Cardiac septum (tissue), 1 donor: ENCODE measurements around the gene FBXO21. TPM values are rescaled to one million over a fixed set of nuclear protein-coding genes. Genes with fewer than 3 reads are reported as not detected.

ENCODE experiments used
- DNase-seq: peaks from one replicate; pipeline ENCODE4 v3.0.0-alpha.2; 2020; ENCODE audit warnings: low spot score
- intact Hi-C: fragments of 100-400 bp; cut with DNase I; formaldehyde crosslinking; loops from one replicate; pipeline ENCODE4 v1.14.0; 2022
- total RNA-seq: library from RNA; stranded (reverse); fragmentation: NEBNext Ultra II Directional; extraction: Animal tissue kit (Norgen Biotek cat#: 25700); gene quantifications from one replicate; pipeline ENCODE4 v1.2.1, GENCODE V29; 2021
- donor health status: DM: no; HTN: no; CAD: no.

Gene FBXO21
- total RNA-seq, 1 donor from 2014 or later = 51.9 TPM

DNA sequence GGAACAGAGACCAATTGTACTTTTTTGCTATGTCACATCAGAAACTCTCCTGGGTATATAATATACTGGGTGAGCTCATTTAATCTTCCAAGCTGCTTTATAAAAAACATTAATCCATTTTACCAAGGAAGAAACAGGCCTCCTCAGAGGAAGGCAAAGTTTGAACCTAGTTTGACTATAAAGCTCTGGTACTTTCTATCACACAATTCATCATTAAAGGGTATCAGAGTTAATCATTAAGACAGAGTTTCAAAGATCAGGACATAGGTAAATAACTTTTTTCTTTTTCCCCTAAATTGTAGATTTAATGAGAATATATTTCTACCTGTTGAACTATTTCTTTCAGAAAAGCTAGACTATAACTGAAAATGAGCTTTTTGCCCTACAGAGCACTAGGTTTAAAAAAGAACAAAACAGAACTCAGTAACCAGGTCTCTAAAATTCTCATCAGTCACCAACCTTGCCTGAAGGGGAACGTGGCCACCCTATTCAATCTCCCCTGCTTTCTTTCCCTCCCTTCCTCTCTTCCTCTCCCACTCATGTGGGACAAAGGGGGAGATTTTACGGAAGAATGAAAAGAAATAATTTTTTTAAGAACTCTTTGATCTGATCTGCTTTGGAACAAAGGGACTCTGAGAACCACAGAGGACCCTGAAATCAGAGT, 18.6 kb downstream of the FBXO21 start:
- DNase-seq = no peak
- intact Hi-C loops = no loop called here

DNA sequence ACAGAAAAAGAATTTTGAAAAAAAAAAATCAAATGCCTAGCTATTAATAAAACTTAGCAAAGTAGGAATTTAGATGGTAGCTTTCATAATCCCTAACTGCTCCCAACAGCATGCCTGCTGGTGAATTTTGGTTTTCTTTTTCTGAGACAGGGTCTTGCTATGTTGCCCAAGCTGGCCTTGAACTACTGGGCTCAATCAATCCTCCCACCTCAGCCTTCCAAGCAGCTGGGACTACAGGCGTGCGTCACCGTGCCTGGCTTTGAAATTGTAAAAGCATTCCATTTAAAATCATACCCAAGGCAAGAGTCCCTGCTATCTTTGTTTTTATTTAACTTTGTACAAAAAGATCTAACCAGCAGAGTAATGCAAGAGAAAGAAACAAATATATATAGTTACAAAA, 20.7 kb downstream of the FBXO21 start:
- intact Hi-C loops = no loop called here
- DNase-seq = no peak

DNA sequence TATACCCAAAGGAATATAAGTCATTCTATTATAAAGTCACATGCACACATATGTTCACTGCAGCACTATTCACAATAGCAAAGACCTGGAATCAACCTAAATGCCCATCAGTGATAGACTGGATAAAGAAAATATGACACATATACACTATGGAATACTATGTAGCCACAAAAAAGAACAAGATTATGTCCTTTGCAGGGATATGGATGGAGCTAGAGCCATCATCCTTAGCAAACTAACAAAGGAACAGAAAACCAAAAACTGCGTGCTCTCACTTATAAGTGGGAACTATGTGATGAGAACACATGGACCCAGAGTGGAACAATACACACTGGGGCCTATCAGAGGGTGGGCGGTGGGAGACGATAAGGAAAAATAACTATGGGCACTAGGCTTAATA, 21.3 kb downstream of the FBXO21 start:
- no peak for DNase-seq
- intact Hi-C loops = no loop called here

- intact Hi-C loops = no loop called here
- DNase-seq = no peak
Observed at GRCh38 chr12:117167769-117168168, 22.5 kb downstream of the FBXO21 start.

DNA sequence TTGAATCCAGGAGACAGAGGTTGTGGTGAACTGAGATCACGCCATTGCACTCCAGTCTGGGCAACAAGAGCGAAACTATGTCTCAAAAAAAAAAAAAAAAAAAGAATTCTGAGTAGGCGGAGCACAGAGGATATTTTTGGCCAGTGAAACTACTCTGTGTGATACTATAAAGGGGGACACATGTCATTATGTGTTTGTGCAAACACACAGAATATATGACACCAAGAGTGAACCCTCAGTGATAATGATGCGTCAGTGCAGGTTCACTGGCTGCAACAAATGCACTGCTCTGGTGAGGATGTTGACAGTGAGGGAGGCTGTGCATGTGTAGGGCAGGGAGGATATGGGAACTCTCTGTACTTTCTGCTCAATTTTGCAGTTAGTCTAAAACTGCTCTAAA, 24.2 kb downstream of the FBXO21 start:
- DNase-seq = no peak
- intact Hi-C loops = no loop called here

DNA sequence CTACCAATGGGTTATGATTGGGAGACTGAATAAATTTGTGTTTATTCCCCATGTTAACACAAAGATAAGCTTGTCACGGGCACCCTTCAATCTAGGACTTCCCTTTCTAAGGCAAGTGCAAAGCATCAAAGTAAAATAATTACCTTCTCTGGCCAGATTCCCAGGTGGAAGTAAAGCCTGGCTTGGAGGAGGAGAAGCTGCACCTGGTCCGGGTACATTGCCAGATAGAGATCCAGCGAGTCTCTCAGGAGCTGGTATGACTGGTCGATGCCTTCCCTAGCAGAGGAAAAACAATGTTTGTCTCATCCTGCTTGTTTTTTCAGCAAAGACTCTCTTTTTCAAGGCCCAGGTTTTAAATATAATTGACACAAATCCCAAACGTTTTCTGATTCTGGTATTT, 24.9 kb downstream of the FBXO21 start:
- intact Hi-C loops = no loop called here

DNA sequence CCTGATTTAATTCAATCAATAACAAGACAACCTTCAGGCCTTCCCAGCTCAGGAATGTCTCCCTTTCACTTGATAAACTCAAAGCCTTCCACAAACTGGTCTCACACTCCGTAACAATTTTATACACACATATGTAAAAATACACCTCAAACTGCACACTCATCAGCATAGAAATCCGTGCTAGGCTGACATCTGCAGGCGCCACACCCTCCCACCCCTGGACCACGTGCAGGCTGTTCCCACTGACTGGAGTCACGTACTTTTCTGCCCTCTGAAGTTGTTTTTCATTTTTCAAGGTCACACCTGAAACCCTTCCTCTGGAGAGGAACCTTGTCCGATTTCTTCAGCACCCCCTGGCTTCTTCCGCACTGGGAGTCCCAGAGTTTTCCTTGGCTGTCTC, 27.6 kb downstream of the FBXO21 start:
- intact Hi-C loops = no loop called here
- DNase-seq = no peak

More for the DNA sequence above, 24.9 kb downstream of the FBXO21 start:
- DNase-seq = no peak

DNA sequence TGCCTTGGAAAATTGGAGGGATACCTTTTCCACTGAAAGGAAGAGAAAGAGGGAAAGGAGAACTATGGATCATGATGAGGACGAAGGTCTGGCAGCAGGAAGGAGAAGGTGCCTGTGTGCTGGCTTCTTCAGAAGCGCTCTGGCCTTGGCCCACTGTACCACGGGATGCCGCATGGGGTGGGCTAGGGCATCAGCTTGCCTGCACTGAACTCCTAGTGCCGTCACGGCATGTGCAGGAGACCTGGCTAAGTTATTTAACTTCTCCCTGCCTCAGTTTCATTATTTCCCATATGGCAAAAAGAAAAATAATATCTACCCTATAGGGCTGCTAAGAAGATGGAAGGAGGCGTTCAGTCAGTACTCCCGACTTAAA, 28.1 kb downstream of the FBXO21 start:
- intact Hi-C loops = no loop called here
- no peak for DNase-seq

DNA sequence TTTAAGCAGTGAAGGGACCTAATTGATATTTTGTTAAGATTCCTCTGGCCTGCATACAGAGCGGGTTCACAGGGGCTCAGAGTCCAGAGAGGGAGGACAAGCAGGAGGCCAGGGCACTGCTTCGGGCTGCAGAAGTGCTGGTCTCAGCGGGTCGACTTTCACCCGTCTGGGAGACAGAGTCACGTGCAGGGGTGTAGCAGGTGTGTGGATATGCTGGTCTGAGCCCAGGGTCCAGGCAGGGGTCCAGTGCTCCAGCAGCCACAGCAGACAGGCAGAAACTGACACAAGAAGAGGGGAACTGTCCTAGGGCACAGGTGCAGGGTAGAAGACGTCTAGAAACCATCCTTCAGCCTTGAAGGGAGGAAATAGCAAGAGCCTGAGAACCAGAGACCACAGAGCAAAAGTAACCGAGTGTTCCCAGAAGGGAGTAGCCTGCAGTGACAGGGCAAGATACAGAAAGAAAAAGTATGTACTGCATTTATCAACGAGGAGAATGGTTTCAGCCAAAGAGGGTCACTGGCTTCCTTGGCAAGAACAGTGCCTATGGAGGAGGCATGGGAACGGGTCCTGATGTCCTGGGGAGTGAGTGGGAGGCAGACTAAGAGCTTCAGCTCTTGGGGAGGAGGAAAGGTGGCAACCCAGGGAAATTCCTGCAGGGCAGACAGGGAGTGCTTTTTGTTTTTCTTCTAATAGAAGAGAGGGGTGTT, 28.7 kb downstream of the FBXO21 start:
- intact Hi-C loops = no loop called here
- DNase-seq = no peak

GRCh38 chr12:117159674-117160073, 30.6 kb downstream of the FBXO21 start:
- DNase-seq = no peak
- intact Hi-C loops = no loop called here

- DNase-seq = no peak
- intact Hi-C loops = no loop called here
Observed at GRCh38 chr12:117158911-117159553, 31.2 kb downstream of the FBXO21 start.

DNA sequence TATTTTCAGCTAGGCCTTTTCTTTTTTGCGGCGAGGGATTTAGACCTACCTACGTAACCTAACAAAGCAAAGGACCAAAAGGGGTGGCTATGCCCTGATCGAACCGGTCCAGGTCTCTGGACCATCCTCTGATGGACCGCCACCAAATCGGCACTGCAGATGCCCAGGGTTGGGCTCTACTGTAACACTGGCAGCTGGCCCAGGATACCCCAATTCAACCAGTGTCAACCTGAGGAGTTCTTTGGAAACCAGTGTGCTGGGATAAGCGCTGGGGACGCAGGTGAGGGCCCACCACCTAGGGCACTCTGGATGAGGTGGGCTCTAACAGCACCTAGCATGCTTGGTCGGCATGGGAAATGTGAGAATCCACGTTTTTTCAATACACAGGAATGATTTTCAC, 32.2 kb downstream of the FBXO21 start:
- no peak for DNase-seq
- intact Hi-C loops = no loop called here

- intact Hi-C loops = no loop called here
- no peak for DNase-seq
Observed at GRCh38 chr12:117155278-117156060, 34.8 kb downstream of the FBXO21 start.

DNA sequence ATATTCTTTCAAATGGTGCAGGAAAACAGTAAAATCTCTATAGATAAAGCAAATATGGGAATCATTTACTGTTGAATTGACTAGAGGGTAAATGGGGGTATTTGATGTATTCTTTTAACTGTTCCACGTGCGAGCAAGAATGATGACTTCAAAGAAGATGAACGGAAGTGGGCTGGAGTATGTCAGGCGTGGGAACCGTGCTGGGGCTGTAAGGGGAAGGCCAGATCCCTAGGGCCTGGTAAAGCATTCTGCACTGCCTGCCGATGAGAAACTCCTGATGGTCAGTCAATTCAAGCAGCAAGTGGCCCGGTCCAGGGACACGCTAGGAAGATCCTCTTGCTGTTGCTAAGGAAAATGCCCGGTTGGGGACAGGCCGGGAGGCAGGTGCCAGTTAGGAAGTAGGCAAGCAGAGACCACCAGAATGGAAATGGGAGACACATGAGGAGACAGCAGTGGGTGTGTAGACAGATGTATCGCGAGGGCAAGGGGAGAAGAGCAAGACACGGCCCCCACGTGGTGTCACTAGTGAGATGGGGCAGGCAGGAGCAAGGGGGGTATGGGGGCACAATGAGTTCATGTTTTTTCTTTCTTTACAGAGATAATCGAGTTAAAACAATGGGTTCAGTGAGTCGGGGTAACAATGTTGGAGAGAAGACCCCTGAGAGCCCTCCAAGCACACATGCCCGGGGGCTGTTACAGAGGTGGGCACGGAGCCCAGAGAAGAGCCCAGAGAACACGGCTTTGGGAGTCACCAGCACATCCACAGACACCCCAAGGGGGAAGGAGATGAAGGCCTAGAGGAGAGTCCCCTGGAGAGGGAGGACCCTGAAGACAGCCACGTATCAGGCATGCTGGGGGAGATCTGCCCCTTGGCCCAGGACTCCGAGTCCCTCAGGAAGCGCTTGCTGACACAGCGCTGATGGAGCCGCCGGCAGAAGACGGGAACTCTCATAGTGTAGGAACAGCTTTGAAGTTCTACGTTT, 37.2 kb downstream of the FBXO21 start:
- intact Hi-C loops = no loop called here
- no peak for DNase-seq

- DNase-seq = no peak
- intact Hi-C loops = loop anchor here (1.0 kb wide), 1 partner anchor 126 kb away; no protein-coding TSS in a partner anchor
Observed at GRCh38 chr12:117151403-117152031, 38.8 kb downstream of the FBXO21 start.

DNA sequence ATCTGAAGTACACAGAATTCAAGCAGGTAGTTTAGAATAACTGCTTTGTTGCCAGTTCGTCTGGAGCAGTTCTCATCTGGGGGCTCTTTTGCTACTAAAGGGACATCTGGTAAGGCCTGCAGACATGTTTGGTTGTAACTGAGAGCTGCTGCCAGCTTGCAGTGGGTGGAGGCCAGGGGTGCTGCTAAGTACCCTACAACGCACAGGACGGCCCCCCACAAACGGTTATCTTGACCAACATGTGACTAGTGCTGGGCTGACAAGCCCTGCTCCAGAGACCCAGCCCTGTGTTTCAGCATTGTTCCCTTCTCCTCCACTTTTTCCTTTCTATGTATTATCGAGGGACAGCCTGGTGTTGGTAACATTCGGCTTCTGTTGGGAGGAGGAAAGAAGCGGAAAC, 40.8 kb downstream of the FBXO21 start:
- DNase-seq = no peak
- intact Hi-C loops = no loop called here

GRCh38 chr12:117148642-117149041, 41.6 kb downstream of the FBXO21 start:
- intact Hi-C loops = no loop called here
- no peak for DNase-seq

DNA sequence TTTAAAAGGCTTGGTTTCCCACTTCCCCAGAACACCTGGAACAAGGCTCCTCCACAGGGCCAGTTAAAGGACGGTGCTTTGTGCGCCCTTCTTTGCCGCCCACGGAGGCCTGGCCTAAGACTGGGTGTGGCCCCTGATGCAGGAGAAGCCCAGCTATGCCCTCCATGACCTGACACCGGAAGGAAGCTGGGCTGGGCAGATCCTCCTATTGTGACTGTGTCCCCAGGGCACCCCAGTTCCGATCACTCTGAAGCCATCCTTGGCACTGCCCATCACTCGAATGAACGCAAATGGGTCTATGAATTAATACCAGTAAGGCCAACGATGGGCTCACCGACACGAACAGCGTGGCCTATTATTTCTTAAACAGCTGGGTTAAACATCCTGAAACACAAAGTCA, 42.6 kb downstream of the FBXO21 start:
- no peak for DNase-seq
- intact Hi-C loops = no loop called here
